GM19351 (cell line): ENCODE data around the gene RNF213.
"Not testable (repeated sequence)": the region's sequence is repeated elsewhere in the genome, so short reads cannot be mapped to it uniquely, and the experiment has no call there.

ENCODE experiments used
- ATAC-seq: cut with Tn5 transposase; IDR thresholded peaks from one replicate; pipeline ENCODE4 v1.9.1; 2021; ENCODE audit warnings: mild to moderate bottlenecking, moderate library complexity; ENCODE audit not compliant: unreplicated experiment

RNF213 gene

GRCh38 chr17:80223838-80224497, 36.7 kb upstream of the RNF213 start:
- no peak for ATAC-seq

- ATAC-seq, result no peak
Measured at GRCh38 chr17:80224683-80225082, 36.0 kb upstream of the RNF213 start.

GRCh38 chr17:80225230-80225629, 35.4 kb upstream of the RNF213 start:
- ATAC-seq, result no peak

GRCh38 chr17:80227156-80227555, 33.5 kb upstream of the RNF213 start:
- ATAC-seq, result no peak

- no peak for ATAC-seq
Measured at GRCh38 chr17:80227666-80228065, 33.0 kb upstream of the RNF213 start.

- ATAC-seq, result no peak
Measured at GRCh38 chr17:80228477-80228876, 32.2 kb upstream of the RNF213 start.

GRCh38 chr17:80229011-80229410, 31.6 kb upstream of the RNF213 start:
- ATAC-seq, result no peak

- no peak for ATAC-seq
Measured at GRCh38 chr17:80232438-80232837, 28.2 kb upstream of the RNF213 start.

GRCh38 chr17:80233202-80233601, 27.4 kb upstream of the RNF213 start:
- ATAC-seq, result no peak

- no peak for ATAC-seq
Measured at GRCh38 chr17:80236911-80237310, 23.7 kb upstream of the RNF213 start.

- ATAC-seq, result no peak
Measured at GRCh38 chr17:80237386-80237785, 23.3 kb upstream of the RNF213 start.

GRCh38 chr17:80242505-80242904, 18.1 kb upstream of the RNF213 start:
- no peak for ATAC-seq

GRCh38 chr17:80243526-80244433, 16.9 kb upstream of the RNF213 start:
- ATAC-seq, result no peak

- not testable (repeated sequence) for ATAC-seq
Measured at GRCh38 chr17:80244448-80244847, 16.2 kb upstream of the RNF213 start.

GRCh38 chr17:80244871-80245509, 15.7 kb upstream of the RNF213 start:
- no peak for ATAC-seq

- ATAC-seq, result no peak
Measured at GRCh38 chr17:80245566-80246265, 14.9 kb upstream of the RNF213 start.

- ATAC-seq, result no peak
Measured at GRCh38 chr17:80246266-80246681, 14.4 kb upstream of the RNF213 start.

GRCh38 chr17:80246726-80247125, 13.9 kb upstream of the RNF213 start:
- ATAC-seq, result no peak

GRCh38 chr17:80247561-80247960, 13.1 kb upstream of the RNF213 start:
- no peak for ATAC-seq

- ATAC-seq, result no peak
Measured at GRCh38 chr17:80248001-80248893, 12.4 kb upstream of the RNF213 start.
